ENCODE data around the gene MLST8. TPM values are rescaled to one million over a fixed set of nuclear protein-coding genes. Genes with fewer than 3 reads are reported as not detected.

The MLST8 gene
- total and polyA plus RNA-seq, 4 donors: 11.1 to 26.7 (median 20.2) TPM

DNA sequence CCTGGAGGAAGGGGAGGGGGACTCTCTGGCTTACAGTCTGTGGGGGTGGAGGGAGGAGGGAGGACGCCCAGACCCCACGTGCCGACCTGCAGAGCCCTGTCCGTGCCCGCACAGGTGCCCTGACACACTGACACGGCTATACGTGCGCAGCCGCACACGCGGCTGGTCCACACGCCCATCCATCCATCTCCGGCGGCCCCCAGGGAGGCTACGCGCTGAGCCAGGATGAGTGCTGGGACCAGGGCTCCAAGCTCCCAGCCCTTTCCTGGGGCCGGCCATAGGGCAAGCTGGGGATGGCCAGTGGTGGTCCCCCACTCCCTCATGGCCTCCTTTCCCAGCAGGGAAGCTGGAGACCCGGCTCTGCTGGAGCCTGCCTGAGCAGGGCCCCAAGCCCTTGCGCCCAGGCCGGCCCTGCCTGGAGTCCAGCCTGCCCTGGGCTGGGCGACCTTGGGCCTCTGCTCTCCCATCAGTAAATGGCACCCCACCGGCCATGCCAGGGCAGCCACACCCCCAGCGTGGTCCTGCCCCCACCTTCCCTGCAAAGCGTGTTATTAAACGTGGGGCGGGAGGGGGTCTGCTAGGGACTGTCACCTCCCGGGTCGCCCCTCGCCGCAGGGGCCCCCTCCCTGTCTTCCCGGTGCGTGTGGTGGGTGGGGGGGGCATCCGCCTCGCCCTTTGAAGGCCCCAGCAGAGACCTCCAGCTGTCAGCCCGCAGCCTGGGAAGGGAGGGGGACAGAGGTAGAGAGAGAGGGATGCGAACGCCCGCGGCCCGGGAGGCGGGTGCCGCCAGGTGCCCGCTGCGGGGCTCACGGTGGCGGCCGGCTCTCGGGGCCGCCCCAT is 9.7 kb upstream of the MLST8 start:
- peak overlapping the region in 1 of 3 donors; percentile 56 for H3K4me3 ChIP-seq (ENCODE audit: low read depth in 1 of 3, low read length in 3 of 3)
- H3K9ac ChIP-seq (ENCODE audit: low read depth in 1 of 2, low read length in 2 of 2): no peak overlapping the region
- H3K4me1 ChIP-seq (ENCODE audit: control insufficient read depth in 4 of 4, insufficient read depth in 4 of 4, low read length in 3 of 4): peaks cover 2 to 11% (median 4%) of the 10 kb centered on the region in 4 donors
- no peaks in the 10 kb centered on the region for H3K36me3 ChIP-seq (ENCODE audit: control insufficient read depth in 4 of 4, insufficient read depth in 3 of 4, low read depth in 1 of 4, low read length in 3 of 4)
- H3K9me3 ChIP-seq (ENCODE audit: control insufficient read depth in 4 of 4, low read length in 3 of 4): no peaks in the 10 kb centered on the region
- TF ChIP-seq TAF1 (conservative IDR thresholded peaks at IDR 0.05) (no peak), RXRA (IDR thresholded peaks at IDR 0.05) (no peak), FOXA1 (IDR thresholded peaks at IDR 0.05) (no peak), GABPA (IDR thresholded peaks at IDR 0.05 in 1 of 2, conservative IDR thresholded peaks at IDR 0.05 in 1 of 2) (no peak), SP1 (IDR thresholded peaks at IDR 0.05) (no peak)
- TF ChIP-seq, protein P1, sequence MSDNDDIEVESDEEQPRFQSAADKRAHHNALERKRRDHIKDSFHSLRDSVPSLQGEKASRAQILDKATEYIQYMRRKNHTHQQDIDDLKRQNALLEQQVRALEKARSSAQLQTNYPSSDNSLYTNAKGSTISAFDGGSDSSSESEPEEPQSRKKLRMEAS (IDR thresholded peaks at IDR 0.05): no peak
- TF ChIP-seq, protein P2, sequence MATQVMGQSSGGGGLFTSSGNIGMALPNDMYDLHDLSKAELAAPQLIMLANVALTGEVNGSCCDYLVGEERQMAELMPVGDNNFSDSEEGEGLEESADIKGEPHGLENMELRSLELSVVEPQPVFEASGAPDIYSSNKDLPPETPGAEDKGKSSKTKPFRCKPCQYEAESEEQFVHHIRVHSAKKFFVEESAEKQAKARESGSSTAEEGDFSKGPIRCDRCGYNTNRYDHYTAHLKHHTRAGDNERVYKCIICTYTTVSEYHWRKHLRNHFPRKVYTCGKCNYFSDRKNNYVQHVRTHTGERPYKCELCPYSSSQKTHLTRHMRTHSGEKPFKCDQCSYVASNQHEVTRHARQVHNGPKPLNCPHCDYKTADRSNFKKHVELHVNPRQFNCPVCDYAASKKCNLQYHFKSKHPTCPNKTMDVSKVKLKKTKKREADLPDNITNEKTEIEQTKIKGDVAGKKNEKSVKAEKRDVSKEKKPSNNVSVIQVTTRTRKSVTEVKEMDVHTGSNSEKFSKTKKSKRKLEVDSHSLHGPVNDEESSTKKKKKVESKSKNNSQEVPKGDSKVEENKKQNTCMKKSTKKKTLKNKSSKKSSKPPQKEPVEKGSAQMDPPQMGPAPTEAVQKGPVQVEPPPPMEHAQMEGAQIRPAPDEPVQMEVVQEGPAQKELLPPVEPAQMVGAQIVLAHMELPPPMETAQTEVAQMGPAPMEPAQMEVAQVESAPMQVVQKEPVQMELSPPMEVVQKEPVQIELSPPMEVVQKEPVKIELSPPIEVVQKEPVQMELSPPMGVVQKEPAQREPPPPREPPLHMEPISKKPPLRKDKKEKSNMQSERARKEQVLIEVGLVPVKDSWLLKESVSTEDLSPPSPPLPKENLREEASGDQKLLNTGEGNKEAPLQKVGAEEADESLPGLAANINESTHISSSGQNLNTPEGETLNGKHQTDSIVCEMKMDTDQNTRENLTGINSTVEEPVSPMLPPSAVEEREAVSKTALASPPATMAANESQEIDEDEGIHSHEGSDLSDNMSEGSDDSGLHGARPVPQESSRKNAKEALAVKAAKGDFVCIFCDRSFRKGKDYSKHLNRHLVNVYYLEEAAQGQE (IDR thresholded peaks at IDR 0.05): no peak
- TF ChIP-seq, protein P3, sequence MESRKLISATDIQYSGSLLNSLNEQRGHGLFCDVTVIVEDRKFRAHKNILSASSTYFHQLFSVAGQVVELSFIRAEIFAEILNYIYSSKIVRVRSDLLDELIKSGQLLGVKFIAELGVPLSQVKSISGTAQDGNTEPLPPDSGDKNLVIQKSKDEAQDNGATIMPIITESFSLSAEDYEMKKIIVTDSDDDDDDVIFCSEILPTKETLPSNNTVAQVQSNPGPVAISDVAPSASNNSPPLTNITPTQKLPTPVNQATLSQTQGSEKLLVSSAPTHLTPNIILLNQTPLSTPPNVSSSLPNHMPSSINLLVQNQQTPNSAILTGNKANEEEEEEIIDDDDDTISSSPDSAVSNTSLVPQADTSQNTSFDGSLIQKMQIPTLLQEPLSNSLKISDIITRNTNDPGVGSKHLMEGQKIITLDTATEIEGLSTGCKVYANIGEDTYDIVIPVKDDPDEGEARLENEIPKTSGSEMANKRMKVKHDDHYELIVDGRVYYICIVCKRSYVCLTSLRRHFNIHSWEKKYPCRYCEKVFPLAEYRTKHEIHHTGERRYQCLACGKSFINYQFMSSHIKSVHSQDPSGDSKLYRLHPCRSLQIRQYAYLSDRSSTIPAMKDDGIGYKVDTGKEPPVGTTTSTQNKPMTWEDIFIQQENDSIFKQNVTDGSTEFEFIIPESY (IDR thresholded peaks at IDR 0.05): no peak
- TF ChIP-seq, protein P4, sequence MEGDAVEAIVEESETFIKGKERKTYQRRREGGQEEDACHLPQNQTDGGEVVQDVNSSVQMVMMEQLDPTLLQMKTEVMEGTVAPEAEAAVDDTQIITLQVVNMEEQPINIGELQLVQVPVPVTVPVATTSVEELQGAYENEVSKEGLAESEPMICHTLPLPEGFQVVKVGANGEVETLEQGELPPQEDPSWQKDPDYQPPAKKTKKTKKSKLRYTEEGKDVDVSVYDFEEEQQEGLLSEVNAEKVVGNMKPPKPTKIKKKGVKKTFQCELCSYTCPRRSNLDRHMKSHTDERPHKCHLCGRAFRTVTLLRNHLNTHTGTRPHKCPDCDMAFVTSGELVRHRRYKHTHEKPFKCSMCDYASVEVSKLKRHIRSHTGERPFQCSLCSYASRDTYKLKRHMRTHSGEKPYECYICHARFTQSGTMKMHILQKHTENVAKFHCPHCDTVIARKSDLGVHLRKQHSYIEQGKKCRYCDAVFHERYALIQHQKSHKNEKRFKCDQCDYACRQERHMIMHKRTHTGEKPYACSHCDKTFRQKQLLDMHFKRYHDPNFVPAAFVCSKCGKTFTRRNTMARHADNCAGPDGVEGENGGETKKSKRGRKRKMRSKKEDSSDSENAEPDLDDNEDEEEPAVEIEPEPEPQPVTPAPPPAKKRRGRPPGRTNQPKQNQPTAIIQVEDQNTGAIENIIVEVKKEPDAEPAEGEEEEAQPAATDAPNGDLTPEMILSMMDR (IDR thresholded peaks at IDR 0.05; ENCODE audit: low read depth, low read length, missing input control): no peak
- DNase-seq (ENCODE audit: low spot score): no peak
- 7% methylated on average over 49 of the region's 49 CpGs for WGBS
- H3K27ac ChIP-seq (ENCODE audit: low read depth in 1 of 2, low read length in 2 of 2): no peak overlapping the region
- H3K27me3 ChIP-seq (ENCODE audit: control insufficient read depth in 4 of 4, insufficient read depth in 4 of 4, low read length in 3 of 4): peaks cover 0 to 2% (median 0%) of the 10 kb centered on the region in 4 donors

DNA sequence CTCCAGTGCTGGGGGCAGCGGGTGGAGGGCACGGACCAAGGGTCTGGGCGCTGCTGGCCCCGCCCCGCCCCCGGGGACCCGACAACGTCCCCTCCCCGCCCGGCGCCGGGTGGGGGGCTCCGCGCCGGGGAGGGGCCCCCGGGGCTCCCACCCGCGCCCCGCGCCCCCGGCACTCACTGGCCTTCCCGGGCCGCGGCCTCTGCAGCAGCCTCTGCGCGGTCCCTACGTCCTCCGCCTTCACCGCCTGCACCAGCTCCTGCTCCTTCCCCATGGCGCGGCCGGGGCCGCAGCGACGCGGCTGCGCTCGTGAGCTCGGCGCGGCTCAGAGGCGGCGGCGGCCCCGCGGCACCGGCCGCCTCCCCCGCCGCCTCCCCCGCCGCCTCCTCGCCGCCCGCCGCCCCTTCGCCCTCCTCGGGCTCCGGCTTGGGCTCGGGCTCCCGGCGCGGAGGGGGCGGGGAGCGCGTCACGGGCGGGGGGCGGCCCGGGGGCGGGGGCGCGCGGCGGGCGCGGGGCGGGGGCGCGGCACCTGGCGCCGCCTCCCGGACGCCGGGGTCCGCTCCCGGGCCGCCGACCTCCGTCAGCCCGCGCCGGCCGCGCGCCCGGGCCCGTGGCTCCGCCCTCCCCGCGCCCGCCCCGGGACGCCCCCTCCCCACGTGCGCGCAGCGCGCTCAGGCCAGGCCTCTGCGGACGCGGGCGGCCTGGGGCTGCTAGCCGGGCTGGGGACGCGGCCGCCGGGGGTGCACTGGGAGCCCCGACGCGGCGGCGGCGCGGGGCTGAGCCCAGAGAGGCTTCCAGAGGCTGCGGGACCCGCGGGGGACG is 8.9 kb upstream of the MLST8 start, which contains the start of gene CASKIN1:
Gene CASKIN1 (minus strand): TSS at position 444 of the 819 bp plus-strand sequence. CDS start 173 bp downstream, at position 271.
- Histone ChIP-seq H3K4me3 (ENCODE audit: low read depth in 1 of 3, low read length in 3 of 3) (peak within 1 kb of the TSS in 1 of 3 donors; percentile 56), H3K27me3 (ENCODE audit: control insufficient read depth in 4 of 4, insufficient read depth in 4 of 4, low read length in 3 of 4) (peaks cover 0 to 2% (median 0%) of the 10 kb centered on the region in 4 donors), H3K27ac (ENCODE audit: low read depth in 1 of 2, low read length in 2 of 2) (no peak within 1 kb of the TSS), H3K4me1 (ENCODE audit: control insufficient read depth in 4 of 4, insufficient read depth in 4 of 4, low read length in 3 of 4) (peaks cover 2 to 11% (median 4%) of the 10 kb centered on the region in 4 donors), H3K9me3 (ENCODE audit: control insufficient read depth in 4 of 4, low read length in 3 of 4) (no peaks in the 10 kb centered on the region), H3K9ac (ENCODE audit: low read depth in 1 of 2, low read length in 2 of 2) (no peak within 1 kb of the TSS), H3K36me3 (ENCODE audit: control insufficient read depth in 4 of 4, insufficient read depth in 3 of 4, low read depth in 1 of 4, low read length in 3 of 4) (no peaks in the 10 kb centered on the region)
- no peak for TF ChIP-seq FOXA1 (IDR thresholded peaks at IDR 0.05)
- no peak for TF ChIP-seq YY1 (IDR thresholded peaks at IDR 0.05)
- TF ChIP-seq RXRA (IDR thresholded peaks at IDR 0.05): no peak
- no peak for TF ChIP-seq NR2F2 (IDR thresholded peaks at IDR 0.05)
- TF ChIP-seq TAF1 (conservative IDR thresholded peaks at IDR 0.05): no peak
- TF ChIP-seq EGR1 (IDR thresholded peaks at IDR 0.05; ENCODE audit: low read depth in 2 of 2): no peak
- no peak for TF ChIP-seq HNF4A (conservative IDR thresholded peaks at IDR 0.05)
- TF ChIP-seq GABPA (IDR thresholded peaks at IDR 0.05 in 1 of 2, conservative IDR thresholded peaks at IDR 0.05 in 1 of 2): no peak
- TF ChIP-seq, protein P3 (IDR thresholded peaks at IDR 0.05): no peak
- no peak for TF ChIP-seq FOXA2 (IDR thresholded peaks at IDR 0.05)
- TF ChIP-seq, protein P4 (IDR thresholded peaks at IDR 0.05; ENCODE audit: low read depth, low read length, missing input control): no peak
- WGBS: 1% methylated on average over 114 of the region's 129 CpGs
- no peak for DNase-seq (ENCODE audit: low spot score)

All from liver (tissue), 9 donors.